Measurements from ENCODE around the gene ZNF92. TPM values are rescaled to one million over a fixed set of nuclear protein-coding genes. Genes with fewer than 3 reads are reported as not detected.

ZNF92 gene
- total RNA-seq, 1 donor from 2014 or later = 6.1 TPM

GRCh38 chr7:65429642-65430343 is 56.1 kb downstream of the ZNF92 start:
- DNase-seq (ENCODE audit: extremely low spot score in 2 of 2) = no peak
- intact Hi-C loops (cut with DNase I) = no loop called here
- Histone ChIP-seq H3K4me3 (no peak overlapping the region), H3K27ac (no peak overlapping the region), H3K27me3 (no peaks in the 10 kb centered on the region), H3K36me3 (no peaks in the 10 kb centered on the region), H3K9me3 (no peaks in the 10 kb centered on the region), H3K4me1 (no peaks in the 10 kb centered on the region)
- no peak for TF ChIP-seq POLR2A (IDR thresholded peaks at IDR 0.05)

- no peaks in the 10 kb centered on the region for H3K9me3 ChIP-seq
- no peaks in the 10 kb centered on the region for H3K36me3 ChIP-seq
- H3K27me3 ChIP-seq = no peaks in the 10 kb centered on the region
- intact Hi-C loops (cut with DNase I) = no loop called here
- H3K27ac ChIP-seq = no peak overlapping the region
- DNase-seq (ENCODE audit: extremely low spot score in 2 of 2) = no peak
- TF ChIP-seq POLR2AphosphoS5 (IDR thresholded peaks at IDR 0.05; ENCODE audit: insufficient read depth in 1 of 2, low read depth in 1 of 2) (no peak), POLR2A (IDR thresholded peaks at IDR 0.05) (no peak), CTCF (IDR thresholded peaks at IDR 0.05) (no peak)
- H3K4me1 ChIP-seq = no peaks in the 10 kb centered on the region
- H3K4me3 ChIP-seq = no peak overlapping the region
Measured at GRCh38 chr7:65430344-65431186, 56.9 kb downstream of the ZNF92 start.

- Histone ChIP-seq H3K36me3 (no peaks in the 10 kb centered on the region), H3K27me3 (no peaks in the 10 kb centered on the region), H3K27ac (no peak overlapping the region), H3K9me3 (no peaks in the 10 kb centered on the region), H3K4me3 (no peak overlapping the region), H3K4me1 (peaks cover 5% of the 10 kb centered on the region)
- DNase-seq (ENCODE audit: extremely low spot score in 2 of 2) = no peak
- TF ChIP-seq POLR2A (IDR thresholded peaks at IDR 0.05) (no peak), POLR2AphosphoS5 (IDR thresholded peaks at IDR 0.05; ENCODE audit: insufficient read depth in 1 of 2, low read depth in 1 of 2) (no peak), CTCF (IDR thresholded peaks at IDR 0.05) (no peak)
- intact Hi-C loops (cut with DNase I) = no loop called here
Measured at GRCh38 chr7:65434307-65434706, 60.7 kb downstream of the ZNF92 start.

- TF ChIP-seq POLR2AphosphoS5 (IDR thresholded peaks at IDR 0.05; ENCODE audit: insufficient read depth in 1 of 2, low read depth in 1 of 2) (no peak), CTCF (IDR thresholded peaks at IDR 0.05) (no peak), POLR2A (IDR thresholded peaks at IDR 0.05) (no peak)
- Histone ChIP-seq H3K9me3 (no peaks in the 10 kb centered on the region), H3K27ac (no peak overlapping the region), H3K4me1 (peaks cover 5% of the 10 kb centered on the region), H3K36me3 (no peaks in the 10 kb centered on the region), H3K4me3 (no peak overlapping the region), H3K27me3 (no peaks in the 10 kb centered on the region)
- no peak for DNase-seq (ENCODE audit: extremely low spot score in 2 of 2)
- intact Hi-C loops (cut with DNase I) = no loop called here
Measured at GRCh38 chr7:65436163-65436562, 62.5 kb downstream of the ZNF92 start.

- H3K4me3 ChIP-seq = no peak overlapping the region
- H3K9me3 ChIP-seq = no peaks in the 10 kb centered on the region
- H3K36me3 ChIP-seq = no peaks in the 10 kb centered on the region
- peaks cover 5% of the 10 kb centered on the region for H3K4me1 ChIP-seq
- no peaks in the 10 kb centered on the region for H3K27me3 ChIP-seq
- H3K27ac ChIP-seq = peak overlapping the region; percentile 63
- intact Hi-C loops (cut with DNase I) = no loop called here
- TF ChIP-seq POLR2AphosphoS5 (IDR thresholded peaks at IDR 0.05; ENCODE audit: insufficient read depth in 1 of 2, low read depth in 1 of 2) (peak in 1 of 2 donors; percentile 74), POLR2A (IDR thresholded peaks at IDR 0.05) (no peak)
- DNase-seq (ENCODE audit: extremely low spot score in 2 of 2) = no peak
Measured at GRCh38 chr7:65438598-65438997, 64.9 kb downstream of the ZNF92 start.

- Histone ChIP-seq H3K4me3 (no peak overlapping the region), H3K27me3 (no peaks in the 10 kb centered on the region), H3K4me1 (peaks cover 5% of the 10 kb centered on the region), H3K9me3 (no peaks in the 10 kb centered on the region), H3K27ac (no peak overlapping the region), H3K36me3 (no peaks in the 10 kb centered on the region)
- no peak for TF ChIP-seq CTCF (IDR thresholded peaks at IDR 0.05)
- no peak for TF ChIP-seq POLR2AphosphoS5 (IDR thresholded peaks at IDR 0.05; ENCODE audit: insufficient read depth in 1 of 2, low read depth in 1 of 2)
- no peak for TF ChIP-seq POLR2A (IDR thresholded peaks at IDR 0.05)
- intact Hi-C loops (cut with DNase I) = no loop called here
- no peak for DNase-seq (ENCODE audit: extremely low spot score in 2 of 2)
Measured at GRCh38 chr7:65441010-65441409, 67.4 kb downstream of the ZNF92 start.
